A204.1 (cell line): ENCODE data around the gene UAP1L1.
"Not testable (repeated sequence)": the region's sequence is repeated elsewhere in the genome, so short reads cannot be mapped to it uniquely, and the experiment has no call there.

Experiments
- FAIRE-seq: peaks from 2 replicates; lab custom pipeline; 2012; peaks lifted over from hg19 to GRCh38; lab: Jason Lieb, UNC

Gene UAP1L1

GRCh38 chr9:137115394-137116026 is 38.2 kb downstream of the UAP1L1 start:
- FAIRE-seq: no peak

GRCh38 chr9:137116027-137116507 is 38.8 kb downstream of the UAP1L1 start:
- no peak for FAIRE-seq

GRCh38 chr9:137116728-137117127 is 39.4 kb downstream of the UAP1L1 start:
- no peak for FAIRE-seq

GRCh38 chr9:137117269-137117731 is 40.0 kb downstream of the UAP1L1 start:
- FAIRE-seq: no peak

- FAIRE-seq: not testable (repeated sequence)
These were observed 40.8 kb downstream of the UAP1L1 start for GRCh38 chr9:137118092-137118603.

- FAIRE-seq: not testable (repeated sequence)
These were observed 44.8 kb downstream of the UAP1L1 start for GRCh38 chr9:137121927-137122795.

GRCh38 chr9:137122796-137123467 is 45.6 kb downstream of the UAP1L1 start:
- FAIRE-seq: not testable (repeated sequence)

GRCh38 chr9:137123468-137123837 is 46.1 kb downstream of the UAP1L1 start:
- FAIRE-seq: no peak

- FAIRE-seq: not testable (repeated sequence)
These were observed 46.7 kb downstream of the UAP1L1 start for GRCh38 chr9:137123952-137124462.

- no peak for FAIRE-seq
These were observed 49.5 kb downstream of the UAP1L1 start for GRCh38 chr9:137126786-137127185.

GRCh38 chr9:137127301-137128157 is 50.2 kb downstream of the UAP1L1 start:
- FAIRE-seq: no peak

- FAIRE-seq: no peak
These were observed 51.0 kb downstream of the UAP1L1 start for GRCh38 chr9:137128158-137128861.

- FAIRE-seq: no peak
These were observed 51.6 kb downstream of the UAP1L1 start for GRCh38 chr9:137128862-137129455.

GRCh38 chr9:137129456-137130175 is 52.3 kb downstream of the UAP1L1 start:
- no peak for FAIRE-seq

GRCh38 chr9:137130176-137130755 is 52.9 kb downstream of the UAP1L1 start:
- FAIRE-seq: no peak
